Endometrium (tissue), 2 donors: ENCODE results near the gene ZNF705A.
A peak's percentile ranks its signal among the peaks of the same experiment; 100 is the strongest.
"Not testable (repeated sequence)": the region's sequence is repeated elsewhere in the genome, so short reads cannot be mapped to it uniquely, and the experiment has no call there.

ENCODE experiments used
- FAIRE-seq: peaks from 2 replicates; lab custom pipeline; 2012; peaks lifted over from hg19 to GRCh38; lab: Jason Lieb, UNC
- donor health status: control.
- donor health status: control.

Gene ZNF705A

DNA sequence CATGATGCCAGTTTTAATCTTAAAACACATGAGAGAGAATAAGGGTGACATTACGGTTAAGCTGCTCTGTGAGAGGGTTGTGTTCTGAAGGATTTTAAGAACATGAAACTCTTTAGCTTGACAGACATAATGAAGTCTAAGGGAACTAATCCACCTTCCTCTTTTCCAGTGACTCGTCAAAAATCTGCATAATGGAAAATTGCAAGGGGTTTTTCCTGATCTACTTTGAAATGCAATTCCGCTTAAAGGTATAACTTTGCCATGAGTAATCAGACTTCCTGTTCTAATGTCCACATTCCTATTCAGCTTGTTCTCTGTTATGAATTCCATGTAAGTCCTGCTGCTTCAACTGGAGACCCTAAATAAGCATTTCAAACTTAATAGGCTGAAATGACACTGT is at the start of gene ZNF705A:
Gene ZNF705A, plus strand, starts transcription at position 171 of the 400 bp plus-strand sequence. CDS start 15,611 bp downstream, outside the sequence.
- no peak for FAIRE-seq

DNA sequence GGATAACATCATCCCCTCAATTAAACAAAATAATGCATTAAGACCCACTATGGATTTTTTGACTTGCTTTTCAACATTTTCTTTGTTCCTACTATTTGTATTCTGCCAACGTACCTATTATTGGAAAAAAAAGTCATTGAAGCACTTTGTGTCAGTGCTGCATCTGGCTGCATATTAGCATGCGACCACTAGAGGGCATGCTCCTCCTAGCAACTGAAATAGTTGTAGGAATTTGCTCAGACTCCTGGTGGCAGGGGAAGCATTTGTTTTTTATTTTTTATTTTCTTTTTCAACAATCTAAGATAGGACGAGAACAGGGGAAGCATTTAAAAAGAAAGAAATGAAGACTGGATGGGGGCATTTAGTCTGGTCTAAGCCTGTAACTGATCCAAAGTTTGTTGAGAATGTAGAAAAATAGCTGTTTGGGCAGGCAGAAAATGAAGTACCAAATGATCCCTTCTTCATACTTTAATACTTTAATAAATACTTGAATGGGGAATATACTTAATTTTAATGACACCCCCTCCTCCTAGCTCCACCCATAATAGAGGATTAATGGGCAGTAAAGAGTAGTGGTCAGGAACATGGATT is 47.9 kb upstream of the ZNF705A start:
- peak; percentile 95 for FAIRE-seq

DNA sequence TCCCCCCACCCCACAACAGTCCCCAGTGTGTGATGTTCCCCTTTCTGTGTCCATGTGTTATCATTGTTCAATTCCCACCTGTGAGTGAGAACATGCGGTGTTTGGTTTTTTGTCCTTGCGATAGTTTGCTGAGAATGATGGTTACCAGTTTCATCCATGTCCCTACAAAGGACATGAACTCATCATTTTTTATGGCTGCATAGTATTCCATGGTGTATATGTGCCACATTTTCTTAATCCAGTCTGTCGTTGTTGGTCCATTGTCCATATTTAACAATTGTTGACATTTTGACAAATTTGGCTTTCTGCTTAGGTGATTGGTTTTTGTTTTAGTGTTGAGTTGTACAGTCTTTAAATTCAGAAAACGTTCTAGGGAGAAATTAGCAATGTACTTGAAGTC is 43.7 kb upstream of the ZNF705A start:
- not testable (repeated sequence) for FAIRE-seq

DNA sequence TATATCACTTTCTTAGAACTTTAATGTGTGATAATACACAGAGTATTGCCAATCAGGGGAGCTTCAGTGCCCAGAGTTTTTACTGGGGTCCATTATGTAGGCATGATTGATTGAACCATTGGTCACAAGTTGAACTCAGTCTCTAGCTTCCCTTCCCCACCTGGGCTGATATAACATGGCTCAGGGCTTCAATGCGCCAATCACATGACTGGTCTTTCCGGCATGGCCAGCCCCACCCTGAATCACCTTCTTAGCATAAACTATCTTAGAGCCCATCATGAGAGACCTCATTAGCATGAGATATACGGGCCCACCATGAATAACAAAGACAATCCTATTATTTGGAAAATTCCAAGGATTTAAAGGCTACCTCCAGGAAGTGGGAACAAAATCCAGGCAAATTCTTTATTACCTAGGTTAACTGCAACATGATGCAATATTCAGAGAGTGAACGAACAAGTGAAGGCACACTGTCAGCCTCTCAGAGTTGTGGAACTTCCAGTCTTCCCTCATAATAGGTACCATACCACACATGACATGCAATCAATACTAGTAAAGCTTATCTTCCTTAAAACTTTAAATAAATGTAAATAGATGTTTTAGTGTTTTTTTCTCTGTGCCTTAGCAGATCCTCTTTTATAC is 36.6 kb upstream of the ZNF705A start:
- FAIRE-seq: no peak

DNA sequence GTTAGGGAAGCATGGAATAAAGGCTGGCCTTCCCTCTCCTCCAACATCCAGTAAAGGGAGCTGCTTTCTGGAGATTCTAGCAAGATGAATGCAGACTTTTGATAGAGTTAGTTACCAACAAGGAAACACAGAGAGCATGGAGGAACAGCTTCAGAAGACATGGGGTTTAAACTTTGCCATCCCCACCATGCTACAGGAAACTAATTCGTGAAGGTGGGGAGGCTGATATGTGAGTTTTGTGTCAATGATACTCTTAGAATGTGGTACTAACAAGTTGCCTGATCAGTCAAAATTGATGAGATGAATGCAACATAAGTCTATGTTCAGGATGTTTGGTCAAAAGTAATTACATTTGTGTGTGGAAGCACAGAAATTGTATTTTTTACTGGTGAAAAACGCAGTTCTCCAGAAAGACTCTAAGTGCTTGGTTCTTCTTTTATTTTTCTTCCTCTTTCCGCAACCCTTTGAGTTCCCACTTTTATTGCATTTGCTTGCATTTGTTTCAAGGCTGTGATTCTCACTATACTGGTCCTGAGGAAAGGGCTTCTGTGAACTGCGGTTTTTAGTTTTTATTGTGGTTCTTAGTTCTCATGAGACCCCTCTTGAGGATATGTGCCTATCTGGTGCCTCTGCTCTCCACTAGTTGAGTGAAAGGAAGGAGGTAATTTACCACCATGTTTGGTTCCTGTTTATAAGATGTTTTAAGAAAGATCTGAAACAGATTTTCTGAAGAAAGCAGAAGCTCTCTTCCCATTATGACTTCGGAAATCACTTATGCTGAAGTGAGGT is 33.5 kb upstream of the ZNF705A start, which contains the start of gene CLEC4A:
Gene CLEC4A, plus strand, starts transcription at position 494 of the 789 bp plus-strand sequence. Its CDS starts 262 bp downstream, at position 756.
- no peak for FAIRE-seq

DNA sequence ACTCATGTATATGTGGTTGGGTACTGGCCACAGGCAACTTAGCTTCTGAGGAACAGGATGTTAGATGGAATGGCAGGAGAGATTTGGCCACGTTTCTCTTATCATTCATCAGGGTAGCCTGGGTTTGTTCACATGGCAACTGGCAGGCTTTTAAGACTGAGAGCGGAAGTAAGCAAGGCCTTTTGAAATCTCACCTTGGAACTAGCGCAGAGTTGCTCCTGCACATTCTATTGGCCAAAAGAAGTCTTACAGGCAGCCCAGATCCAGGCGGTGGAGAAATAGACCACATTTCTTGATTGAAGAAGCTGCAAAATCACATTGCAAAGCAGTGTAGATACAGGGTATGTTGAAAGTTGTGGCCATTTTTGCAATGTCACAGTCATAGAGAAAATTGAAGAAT is 29.7 kb upstream of the ZNF705A start:
- no peak for FAIRE-seq

DNA sequence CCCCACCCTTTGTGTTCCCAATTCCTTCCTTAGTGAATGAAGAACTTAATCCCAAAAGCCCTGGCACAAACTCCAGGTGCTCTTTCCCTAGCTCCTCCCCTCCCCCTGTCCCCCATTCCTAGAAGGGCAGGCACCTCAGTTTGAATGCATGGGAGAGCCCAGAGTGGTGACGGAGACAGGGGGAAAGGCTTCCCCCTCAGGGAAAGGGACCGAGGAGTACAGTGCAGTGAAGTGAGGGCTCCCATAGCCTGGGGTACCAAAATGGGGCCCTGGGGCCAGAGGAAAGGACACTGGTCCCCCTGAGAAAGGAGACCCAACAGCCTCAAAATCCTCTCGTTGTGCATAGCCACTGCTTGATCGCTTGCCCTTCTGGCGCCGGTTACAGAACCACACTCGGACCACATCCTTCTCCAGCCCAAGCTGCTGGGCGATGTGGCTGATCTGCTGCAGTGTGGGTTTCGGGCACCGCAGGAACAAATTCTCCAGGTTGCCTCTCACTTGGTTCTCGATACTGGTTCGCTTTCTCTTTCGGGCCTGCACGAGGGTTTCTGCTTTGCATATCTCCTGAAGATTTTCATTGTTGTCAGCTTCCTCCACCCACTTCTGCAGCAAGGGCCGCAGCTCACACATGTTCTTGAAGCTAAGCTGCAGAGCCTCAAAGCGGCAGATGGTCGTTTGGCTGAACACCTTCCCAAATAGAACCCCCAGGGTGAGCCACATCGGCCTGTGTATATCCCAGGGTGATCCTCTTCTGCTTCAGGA is 23.0 kb upstream of the ZNF705A start:
- FAIRE-seq: not testable (repeated sequence)

DNA sequence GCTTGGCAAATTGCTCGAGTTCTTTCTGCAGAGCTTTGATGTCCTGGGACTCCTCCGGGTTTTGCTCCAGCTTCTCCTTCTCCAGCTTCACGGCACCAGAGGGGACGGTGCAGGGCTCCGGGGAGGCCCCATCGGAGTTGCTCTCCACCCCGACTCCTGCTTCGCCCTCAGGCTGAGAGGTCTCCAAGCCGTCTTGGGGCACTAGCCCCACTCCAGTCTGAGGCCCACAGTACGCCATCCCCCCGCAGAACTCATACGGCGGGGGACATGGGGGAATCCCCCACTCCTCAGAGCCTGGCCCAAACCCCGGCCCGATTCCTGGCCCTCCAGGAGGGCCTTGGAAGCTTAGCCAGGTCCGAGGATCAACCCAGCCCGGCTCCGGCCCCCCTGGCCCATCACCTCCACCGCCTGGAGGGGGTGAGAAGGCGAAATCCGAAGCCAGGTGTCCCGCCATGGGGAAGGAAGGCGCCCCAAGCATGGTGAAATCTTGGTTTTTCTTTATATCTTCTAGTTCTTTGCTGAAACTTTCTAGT is 22.4 kb upstream of the ZNF705A start:
- FAIRE-seq: not testable (repeated sequence)

DNA sequence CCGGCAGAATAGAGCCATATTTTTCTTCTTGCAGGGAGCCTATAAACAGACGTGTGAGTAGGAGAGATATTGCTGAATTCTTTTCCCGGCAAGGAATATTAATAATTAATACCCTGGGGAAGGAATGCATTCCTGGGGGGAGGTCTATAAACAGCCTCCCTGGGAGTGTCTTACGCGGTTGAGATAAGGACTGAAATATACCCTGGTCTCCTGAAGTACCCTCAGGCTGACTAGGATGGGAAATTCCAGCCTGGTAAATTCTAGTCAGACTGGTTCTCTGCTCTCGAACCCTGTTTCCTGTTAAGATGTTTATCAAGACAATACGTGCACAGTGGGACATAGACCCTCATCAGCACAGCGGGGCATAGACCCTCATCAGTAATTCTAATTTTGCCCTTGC is 15.2 kb upstream of the ZNF705A start:
- not testable (repeated sequence) for FAIRE-seq

DNA sequence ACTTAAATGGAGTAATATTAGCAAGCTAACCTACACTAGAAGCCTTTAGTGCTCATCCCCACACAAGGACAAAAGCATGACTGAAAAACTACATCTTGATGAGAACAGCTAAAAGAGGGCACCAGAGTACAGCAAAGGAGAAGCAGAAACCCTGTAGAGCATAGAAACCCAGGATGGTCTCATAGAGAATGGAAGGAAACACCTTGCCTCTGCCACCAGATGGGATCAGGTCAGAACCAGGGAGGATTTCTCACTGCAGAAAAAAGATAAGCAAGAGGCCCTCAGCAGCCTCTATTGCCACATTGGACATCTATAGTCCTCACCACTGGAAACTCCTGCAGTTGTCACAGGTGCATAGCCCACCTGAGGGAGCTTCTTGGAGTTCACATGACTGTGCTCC is 13.6 kb upstream of the ZNF705A start:
- no peak for FAIRE-seq

DNA sequence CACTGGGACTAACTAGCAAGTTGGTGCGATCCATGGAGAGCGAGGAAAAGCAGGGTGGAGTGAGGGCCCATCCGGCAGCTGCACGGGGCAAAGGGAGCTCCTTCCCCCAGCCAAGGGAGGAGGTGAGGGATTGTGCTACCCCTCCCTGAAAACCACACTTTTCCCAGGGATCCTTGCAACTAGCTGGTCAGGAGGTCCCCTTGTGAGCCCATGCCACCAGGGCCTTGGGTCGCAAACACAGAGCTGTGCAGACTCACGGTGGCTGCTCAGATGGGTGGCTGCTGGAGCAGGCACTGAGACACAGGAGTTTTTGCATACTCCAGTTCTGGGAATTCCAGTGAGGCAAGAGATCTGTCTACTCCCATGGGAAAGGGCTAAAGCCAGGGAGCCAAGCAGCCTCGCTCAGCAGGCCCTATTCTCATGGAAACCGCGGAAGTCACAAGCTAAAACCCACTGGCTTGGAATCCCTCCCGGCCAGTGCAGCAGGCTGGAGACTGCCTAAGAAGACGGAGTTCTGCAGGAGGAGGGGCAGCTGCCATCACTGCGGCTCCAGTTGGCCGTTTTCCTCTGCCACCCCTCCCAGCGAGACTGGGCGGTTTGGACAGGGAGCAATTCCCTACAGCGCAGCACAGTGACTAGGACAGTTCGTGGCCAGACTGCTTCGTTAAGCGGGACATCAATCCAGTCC is 10.9 kb upstream of the ZNF705A start:
- FAIRE-seq: no peak

DNA sequence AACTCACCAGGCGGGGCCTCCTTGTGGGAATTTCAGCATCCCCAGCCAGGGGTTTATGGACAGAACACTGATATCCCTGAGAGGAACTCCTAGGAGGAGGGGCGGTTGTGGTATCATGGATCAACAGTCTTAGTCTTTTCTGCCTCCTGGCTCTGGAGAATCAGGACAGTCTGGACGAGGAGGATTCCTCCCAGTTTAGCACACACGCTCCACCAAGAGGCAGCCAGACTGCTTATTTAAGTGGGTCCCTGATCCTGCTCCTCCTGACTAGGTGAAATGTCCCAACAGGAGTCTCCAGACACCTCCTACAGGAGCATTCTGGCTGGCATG is 10.4 kb upstream of the ZNF705A start:
- no peak for FAIRE-seq

DNA sequence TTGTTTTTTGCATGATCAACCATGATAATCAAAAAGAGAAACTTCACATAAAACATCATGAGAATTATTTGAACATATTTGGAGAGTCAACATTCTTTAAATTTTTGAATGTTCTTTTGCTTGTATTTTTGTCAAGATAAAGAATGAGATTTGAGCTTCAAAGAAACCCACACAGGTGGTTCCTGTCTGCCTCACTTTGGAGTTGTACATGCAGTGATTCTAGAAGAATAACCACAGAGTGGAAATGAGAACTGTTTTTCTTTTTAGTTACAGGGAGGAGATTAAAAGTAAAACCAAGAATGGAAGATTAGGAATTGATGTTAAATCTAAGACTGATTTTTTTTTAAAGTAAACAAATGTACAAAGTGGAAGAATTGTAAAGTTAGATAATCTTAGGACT is 2.3 kb upstream of the ZNF705A start:
- no peak for FAIRE-seq

DNA sequence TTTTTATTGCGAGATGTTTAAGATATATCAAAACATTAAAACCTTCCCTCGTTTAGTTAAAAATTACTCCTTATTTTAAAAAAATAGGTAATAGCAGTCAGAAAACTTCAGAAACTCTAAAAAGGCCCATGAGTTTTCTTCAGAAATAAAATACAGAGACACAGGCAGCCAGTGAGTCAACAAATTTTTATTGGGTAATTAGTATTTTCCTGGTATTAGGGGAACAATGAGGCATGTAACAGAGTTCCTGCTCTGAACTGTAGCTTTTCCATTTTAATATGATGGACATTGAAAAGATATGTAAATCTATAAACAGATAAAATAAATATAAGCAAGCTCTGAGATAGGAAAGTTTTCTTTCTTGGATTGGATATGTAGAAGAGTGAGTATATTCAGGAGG is 399 bp upstream of the ZNF705A start:
- no peak for FAIRE-seq

DNA sequence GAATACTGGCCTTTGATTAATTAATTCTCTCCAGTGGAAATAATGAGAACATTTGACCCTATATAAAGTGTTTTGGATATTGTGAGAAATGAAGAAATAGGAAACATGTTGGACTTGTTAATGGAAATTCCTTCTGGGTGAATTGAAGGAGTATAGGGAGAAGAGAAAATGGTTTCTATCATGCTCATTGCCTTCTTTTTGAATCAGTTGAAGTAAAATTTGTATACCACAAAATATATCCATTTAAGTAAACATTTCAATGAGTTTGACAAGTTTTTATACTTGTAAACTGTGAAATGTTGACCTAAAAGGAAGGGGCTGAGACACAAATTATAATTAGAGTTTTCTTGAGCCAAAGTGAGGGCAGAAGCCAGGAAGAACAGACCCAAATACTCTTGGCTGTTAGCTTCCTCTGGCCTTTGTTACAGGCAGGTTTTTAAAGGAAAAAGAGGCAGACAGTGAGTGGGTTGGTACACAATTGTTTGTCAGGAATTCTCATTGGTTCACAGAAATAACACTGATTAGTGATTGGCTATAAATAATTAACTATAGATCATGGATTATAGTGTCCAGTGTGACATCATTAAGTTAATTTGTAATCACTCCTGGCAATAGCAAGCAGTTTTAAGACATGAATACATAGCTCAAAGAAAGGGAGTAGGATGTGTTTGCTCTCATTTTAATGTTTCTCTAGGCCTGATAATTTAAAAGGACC is 826 bp downstream of the ZNF705A start:
- FAIRE-seq: no peak

DNA sequence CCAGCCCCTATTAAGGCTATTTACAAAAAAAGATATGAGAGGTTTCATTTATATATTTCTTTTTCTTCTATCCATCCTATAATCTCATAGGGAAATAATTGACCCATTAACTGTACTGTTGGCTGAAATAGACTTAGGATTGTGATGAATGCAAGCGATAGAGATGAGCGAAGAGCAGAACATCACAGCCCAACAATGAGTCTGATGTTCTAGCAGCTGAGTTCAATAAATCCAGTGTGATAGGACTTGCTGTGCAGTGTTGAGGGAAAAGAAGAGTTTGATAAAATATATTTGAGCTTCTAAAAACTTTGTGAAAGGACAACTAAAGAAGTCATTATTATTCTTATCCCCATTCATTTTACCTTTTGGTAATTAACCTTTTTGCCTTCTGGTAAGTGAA is 16.1 kb downstream of the ZNF705A start:
- FAIRE-seq: not testable (repeated sequence)

DNA sequence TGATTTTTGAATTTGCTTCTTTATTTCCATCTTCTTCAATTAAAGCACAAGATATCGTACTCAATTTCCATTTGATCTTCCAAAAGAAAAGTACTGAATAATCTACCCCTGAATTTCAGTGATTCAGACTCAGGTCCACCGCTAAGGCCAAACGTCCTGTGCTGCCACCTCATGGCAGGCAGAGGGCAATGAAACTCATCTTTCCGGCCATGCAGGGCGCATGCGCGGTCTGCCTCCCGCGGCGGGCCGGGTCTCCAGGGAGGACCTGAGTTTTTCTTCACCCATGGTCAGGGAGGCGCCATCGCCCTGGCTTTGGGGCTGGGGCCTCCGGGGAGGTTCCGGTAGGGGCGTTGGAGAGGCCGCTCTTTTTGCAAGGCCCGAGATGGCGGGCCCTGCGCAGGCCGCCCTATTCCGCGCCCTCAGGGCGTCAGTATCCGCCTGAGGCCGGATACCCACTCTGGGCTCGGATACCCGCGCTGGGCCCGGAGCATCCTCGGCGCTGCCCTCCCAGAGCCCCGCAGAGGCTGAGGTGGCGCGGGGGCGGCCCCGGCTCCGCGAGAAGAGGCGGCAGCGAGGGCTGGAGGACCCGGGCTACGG is 23.3 kb downstream of the ZNF705A start:
- FAIRE-seq: not testable (repeated sequence)

DNA sequence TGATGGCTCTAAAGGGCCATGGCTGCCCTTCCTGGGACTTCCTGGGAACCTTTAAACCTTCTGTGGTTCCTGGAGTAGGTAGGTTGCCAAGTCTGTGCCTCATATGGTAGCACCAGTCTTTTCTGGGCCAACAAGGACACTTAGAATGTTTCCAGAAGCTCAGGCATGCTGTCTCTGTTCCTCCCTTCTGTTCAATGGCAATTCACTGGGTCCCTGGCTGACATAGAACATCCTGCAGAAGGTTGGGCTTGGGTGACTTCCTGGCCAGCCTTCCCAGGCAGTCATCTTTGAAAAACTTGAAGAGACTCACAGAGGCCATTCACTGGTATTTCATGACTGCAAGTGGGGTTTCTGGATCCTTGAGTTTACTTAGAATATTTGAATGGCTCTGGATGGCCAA is 24.5 kb downstream of the ZNF705A start:
- not testable (repeated sequence) for FAIRE-seq

DNA sequence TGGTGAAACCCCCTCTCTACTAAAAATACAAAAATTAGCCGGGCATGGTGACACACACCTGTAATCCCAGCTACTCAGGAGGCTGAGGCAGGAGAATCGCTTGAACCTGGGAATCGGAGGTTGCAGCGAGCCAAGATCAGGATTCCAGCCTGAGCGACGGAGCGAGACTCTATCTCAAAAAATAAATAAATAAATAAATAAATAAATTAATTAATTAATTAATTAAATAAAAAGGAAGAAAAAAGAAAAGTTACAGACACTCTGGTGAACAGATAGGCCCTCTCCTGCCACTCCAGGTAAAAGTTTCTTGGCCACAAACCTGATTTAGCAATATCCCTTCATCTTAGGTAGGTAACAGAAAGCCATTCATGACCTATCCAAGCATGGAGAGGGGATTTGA is 26.1 kb downstream of the ZNF705A start:
- not testable (repeated sequence) for FAIRE-seq

DNA sequence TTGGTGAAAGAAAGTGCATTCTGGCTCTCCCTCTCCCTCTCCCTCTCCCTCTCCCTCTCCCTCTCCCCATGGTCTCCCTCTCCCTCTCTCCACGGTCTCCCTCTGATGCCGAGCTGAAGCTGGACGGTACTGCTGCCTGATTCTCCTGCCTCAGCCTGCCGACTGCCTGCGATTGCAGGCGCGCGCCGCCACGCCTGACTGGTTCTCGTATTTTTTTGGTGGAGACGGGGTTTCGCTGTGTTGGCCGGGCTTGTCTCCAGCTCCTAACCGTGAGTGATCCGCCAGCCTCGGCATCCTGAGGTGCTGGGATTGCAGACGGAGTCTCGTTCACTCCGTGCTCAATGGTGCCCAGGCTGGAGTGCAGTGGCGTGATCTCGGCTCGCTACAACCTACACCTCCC is 26.5 kb downstream of the ZNF705A start:
- not testable (repeated sequence) for FAIRE-seq

DNA sequence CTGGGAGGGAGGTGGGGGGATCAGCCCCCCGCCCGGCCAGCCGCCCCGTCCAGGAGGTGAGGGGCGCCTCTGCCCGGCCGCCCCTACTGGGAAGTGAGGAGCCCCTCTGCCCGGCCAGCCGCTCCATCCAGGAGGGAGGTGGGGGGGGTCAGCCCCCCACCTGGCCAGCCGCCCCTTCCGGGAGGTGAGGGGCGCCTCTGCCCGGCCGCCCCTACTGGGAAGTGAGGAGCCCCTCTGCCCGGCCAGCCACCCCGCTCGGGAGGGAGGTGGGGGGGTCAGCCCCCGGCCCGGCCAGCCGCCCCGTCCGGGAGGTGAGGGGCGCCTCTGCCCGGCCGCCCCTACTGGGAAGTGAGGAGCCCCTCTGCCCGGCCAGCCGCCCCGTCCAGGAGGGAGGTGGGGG is 27.4 kb downstream of the ZNF705A start:
- FAIRE-seq: not testable (repeated sequence)
